Measurements from ENCODE around the gene CEP83.

The CEP83 gene

DNA sequence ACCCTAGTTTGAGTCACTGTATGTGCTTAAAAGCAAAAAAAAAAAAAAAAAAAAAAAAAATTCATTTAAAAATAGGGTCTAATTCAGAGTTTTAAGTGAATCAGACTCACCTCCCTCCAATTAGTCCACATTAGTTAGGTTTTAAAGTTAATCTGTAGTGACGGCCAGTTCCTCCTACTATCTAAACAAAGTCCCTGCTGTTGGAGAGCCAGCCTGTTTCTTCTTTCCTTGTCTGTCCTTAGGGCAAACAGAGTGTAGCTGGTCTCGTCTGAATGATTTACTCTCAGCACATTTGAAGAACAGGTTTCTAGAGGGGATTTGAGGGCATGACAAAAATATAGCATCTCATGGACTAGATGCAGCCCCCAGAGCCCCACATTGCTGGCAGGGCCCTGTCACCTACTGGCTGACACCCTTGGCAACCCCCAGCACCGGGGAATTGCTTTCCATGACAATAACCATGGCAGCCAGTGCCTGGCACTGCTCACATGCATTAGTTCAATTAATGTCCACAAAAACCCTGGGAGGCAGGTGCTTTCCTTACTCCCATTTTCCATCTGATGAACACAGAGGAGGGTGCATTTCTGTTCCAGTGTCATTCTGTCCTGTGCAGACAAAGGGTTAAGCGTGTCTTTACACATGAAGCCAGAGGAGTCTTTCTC lies 173.0 kb downstream of the CEP83 start:
- TF ChIP-seq, protein P1, sequence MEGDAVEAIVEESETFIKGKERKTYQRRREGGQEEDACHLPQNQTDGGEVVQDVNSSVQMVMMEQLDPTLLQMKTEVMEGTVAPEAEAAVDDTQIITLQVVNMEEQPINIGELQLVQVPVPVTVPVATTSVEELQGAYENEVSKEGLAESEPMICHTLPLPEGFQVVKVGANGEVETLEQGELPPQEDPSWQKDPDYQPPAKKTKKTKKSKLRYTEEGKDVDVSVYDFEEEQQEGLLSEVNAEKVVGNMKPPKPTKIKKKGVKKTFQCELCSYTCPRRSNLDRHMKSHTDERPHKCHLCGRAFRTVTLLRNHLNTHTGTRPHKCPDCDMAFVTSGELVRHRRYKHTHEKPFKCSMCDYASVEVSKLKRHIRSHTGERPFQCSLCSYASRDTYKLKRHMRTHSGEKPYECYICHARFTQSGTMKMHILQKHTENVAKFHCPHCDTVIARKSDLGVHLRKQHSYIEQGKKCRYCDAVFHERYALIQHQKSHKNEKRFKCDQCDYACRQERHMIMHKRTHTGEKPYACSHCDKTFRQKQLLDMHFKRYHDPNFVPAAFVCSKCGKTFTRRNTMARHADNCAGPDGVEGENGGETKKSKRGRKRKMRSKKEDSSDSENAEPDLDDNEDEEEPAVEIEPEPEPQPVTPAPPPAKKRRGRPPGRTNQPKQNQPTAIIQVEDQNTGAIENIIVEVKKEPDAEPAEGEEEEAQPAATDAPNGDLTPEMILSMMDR (IDR thresholded peaks at IDR 0.05; ENCODE audit: low read depth, low read length): no peak
- DNase-seq (ENCODE audit: extremely low read depth, low read depth): no peak

DNA sequence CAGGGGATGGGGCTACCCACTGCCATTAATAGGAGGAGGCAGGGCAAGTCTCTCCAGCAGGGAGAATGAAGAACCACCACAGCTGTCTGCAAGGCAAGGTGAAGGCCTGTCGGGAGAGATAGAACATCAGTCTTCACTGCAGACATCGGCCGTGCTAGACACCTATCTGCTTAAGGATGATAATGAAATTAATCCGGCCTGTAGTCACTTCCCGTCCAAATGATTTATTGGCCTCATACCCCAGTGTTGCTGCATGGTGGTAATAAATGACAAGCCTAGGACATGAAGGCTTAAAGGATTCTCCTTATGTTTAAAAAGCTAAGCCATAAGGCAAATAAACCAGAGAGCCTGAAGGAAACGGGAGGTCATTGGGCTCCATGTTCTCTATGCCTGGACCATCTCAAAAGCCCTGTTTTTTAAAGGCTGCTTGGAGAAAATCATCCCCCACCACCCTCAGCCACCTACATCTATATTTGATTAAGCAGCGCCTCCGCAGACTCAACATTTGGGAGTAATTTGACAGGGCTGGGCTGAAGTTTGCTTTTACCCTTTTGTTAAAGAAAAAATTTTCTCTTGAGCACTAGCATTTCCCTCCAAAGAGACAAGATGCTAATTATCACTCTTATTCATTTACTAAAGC lies 173.6 kb downstream of the CEP83 start:
- TF ChIP-seq, protein P1 (IDR thresholded peaks at IDR 0.05; ENCODE audit: low read depth, low read length): no peak
- DNase-seq (ENCODE audit: extremely low read depth, low read depth): no peak

DNA sequence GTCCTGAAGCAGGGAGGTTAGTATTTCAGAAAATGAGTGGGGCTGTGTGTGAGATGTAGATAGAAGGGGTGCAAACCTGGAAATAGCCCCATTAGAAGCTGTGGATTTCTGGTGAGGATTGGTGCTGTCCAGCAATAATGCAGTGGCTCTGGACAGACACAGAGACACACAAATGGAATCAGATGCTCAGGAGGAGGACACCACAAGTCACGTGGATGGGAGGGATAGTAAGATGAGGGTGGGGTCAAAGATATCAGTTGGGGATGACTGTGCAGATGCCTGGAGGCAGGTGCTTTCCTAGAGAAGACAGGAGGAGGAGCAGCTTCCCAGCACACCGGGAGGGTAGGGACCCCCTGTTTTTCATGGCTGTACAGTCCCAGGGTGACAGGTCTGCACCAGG lies 174.8 kb downstream of the CEP83 start:
- TF ChIP-seq, protein P1 (IDR thresholded peaks at IDR 0.05; ENCODE audit: low read depth, low read length): no peak
- DNase-seq (ENCODE audit: extremely low read depth, low read depth): no peak

DNA sequence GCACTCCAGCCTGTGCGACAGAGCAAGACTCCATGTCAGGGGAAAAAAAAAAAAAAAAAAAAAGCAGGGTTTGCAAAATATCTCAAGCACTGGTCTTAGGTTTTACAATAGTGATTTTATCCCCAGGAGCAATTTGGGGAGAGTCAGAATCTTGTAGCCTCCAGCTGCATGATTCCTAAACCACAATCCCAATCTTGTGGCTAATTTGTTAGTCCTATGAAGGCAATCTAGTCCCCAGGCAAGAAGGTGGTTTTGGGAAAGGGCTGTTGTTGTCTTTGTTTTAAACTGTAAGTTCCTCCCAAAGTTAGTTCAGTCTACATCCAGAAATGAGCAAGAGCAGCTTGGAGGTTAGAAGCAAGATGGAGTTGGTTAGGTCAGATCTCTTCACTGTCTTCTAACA lies 175.6 kb downstream of the CEP83 start:
- no peak for DNase-seq (ENCODE audit: extremely low read depth, low read depth)
- TF ChIP-seq, protein P1 (IDR thresholded peaks at IDR 0.05; ENCODE audit: low read depth, low read length): no peak

DNA sequence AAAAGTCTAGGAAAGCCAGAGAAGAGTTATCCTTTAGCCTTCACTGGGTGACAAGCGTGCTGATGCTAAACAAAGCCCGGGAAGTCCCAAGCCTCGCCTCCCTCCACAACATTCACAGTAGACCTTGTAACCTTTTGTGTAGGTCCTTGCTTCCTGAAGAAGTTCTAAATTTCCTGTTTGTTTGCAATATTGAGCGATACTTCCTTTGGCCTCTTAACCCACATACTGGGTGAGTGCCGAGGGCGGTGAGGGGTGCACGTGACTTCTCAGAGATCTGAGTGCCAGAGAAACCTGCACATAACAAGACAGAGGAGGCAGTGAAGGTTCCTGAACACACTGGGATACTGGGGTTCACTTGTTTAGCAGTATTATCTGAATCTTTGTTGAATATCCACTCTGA lies 177.0 kb downstream of the CEP83 start:
- no peak for DNase-seq (ENCODE audit: extremely low read depth, low read depth)
- TF ChIP-seq, protein P1 (IDR thresholded peaks at IDR 0.05; ENCODE audit: low read depth, low read length): no peak

DNA sequence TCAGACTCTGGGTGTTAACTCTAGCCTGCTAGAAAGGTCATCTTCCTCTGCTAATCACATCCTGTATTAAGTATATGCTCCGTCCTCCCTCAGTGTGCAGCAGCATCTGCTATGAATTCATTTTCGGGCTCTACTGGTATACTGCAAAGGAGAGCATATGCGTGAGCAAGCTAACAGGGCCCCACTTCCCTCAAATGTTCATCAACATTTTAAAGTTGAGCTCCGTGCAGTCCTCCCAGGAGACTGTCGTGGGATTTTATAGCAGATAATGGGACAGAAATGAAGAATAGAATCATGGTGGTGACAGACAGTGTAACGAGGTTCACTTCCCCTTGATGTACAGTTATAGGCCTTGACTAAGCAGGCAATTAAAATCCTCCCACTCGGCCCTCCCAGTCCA lies 179.6 kb downstream of the CEP83 start:
- TF ChIP-seq, protein P1 (IDR thresholded peaks at IDR 0.05; ENCODE audit: low read depth, low read length): no peak
- no peak for DNase-seq (ENCODE audit: extremely low read depth, low read depth)

DNA sequence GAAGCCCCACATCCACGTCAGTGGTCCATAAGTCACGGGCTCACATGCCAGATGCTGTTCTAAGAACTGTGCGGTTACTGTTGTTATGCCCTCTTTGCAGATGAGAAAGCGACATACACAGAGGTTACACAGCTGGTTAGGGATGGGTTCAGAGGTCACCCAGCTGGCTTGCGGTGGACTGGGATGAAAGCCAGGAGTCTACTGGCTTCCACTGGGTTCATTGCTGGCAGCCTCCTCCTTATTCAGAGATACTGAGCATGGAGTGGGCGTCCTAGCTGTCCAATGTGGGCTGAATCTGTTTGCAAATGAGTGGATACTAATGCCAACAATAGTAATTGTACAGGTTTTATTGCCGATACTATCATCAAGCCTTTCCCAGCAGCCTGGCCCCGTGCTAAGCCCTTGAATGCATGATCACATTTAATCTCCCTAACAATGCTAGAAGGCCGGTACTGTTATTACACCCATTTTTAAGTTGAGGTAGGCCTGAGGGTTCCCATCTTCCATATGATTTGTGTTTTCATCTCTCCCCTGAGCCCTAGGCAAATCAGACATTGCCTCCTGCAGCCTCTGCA lies 182.2 kb downstream of the CEP83 start:
- no peak for DNase-seq (ENCODE audit: extremely low read depth, low read depth)
- TF ChIP-seq, protein P1 (IDR thresholded peaks at IDR 0.05; ENCODE audit: low read depth, low read length): no peak
